SK-N-MC (cell line): ENCODE data around the gene ZNF638.

Experiments used
- EZH2 ChIP-seq: fragments of 200-600 bp; sonication (generic); IDR thresholded peaks from one replicate; pipeline ENCODE4 v1.6.1; 2017; ENCODE audit warnings: antibody characterized with exemption
- POLR2AphosphoS5 ChIP-seq: IDR thresholded peaks from 2 replicates; pipeline ENCODE4 v1.6.1; 2012; ENCODE audit warnings: mild to moderate bottlenecking, low read depth, low read length, borderline replicate concordance

- TF ChIP-seq EZH2 (no peak), POLR2AphosphoS5 (no peak)
Measured at GRCh38 chr2:71336802-71337201, 5.2 kb downstream of the ZNF638 start.
